Fibroblast of skin of left quadriceps (primary cell): ENCODE measurements around the gene CSTPP1.
"Not testable (repeated sequence)": the region's sequence is repeated elsewhere in the genome, so short reads cannot be mapped to it uniquely, and the experiment has no call there.

Source experiments
- DNase-seq, 2 experiments: peaks; one replicate each; pipeline ENCODE4 v3.0.0-alpha.2; 2013; ENCODE audit warnings: low read depth in 2 of 2

Gene CSTPP1

GRCh38 chr11:46953093-46953492 lies 16.5 kb downstream of the CSTPP1 start:
- DNase-seq, result no peak

GRCh38 chr11:46958777-46959176 lies 22.2 kb downstream of the CSTPP1 start:
- no peak for DNase-seq

- no peak for DNase-seq
Measured at GRCh38 chr11:46961041-46961440, 24.5 kb downstream of the CSTPP1 start.

GRCh38 chr11:46961886-46962285 lies 25.3 kb downstream of the CSTPP1 start:
- DNase-seq, result not testable (repeated sequence)

GRCh38 chr11:46963844-46964243 lies 27.3 kb downstream of the CSTPP1 start:
- DNase-seq, result no peak

GRCh38 chr11:46966773-46967172 lies 30.2 kb downstream of the CSTPP1 start:
- no peak for DNase-seq

- DNase-seq, result no peak
Measured at GRCh38 chr11:46967962-46968361, 31.4 kb downstream of the CSTPP1 start.

- DNase-seq, result no peak
Measured at GRCh38 chr11:46969379-46969778, 32.8 kb downstream of the CSTPP1 start.

- DNase-seq, result no peak
Measured at GRCh38 chr11:46970913-46971625, 34.5 kb downstream of the CSTPP1 start.

GRCh38 chr11:46972343-46972742 lies 35.8 kb downstream of the CSTPP1 start:
- DNase-seq, result no peak

GRCh38 chr11:46972821-46973220 lies 36.3 kb downstream of the CSTPP1 start:
- no peak for DNase-seq

- no peak for DNase-seq
Measured at GRCh38 chr11:46976182-46976854, 39.8 kb downstream of the CSTPP1 start.

- no peak for DNase-seq
Measured at GRCh38 chr11:46977038-46977813, 40.7 kb downstream of the CSTPP1 start.

GRCh38 chr11:46978005-46978491 lies 41.5 kb downstream of the CSTPP1 start:
- no peak for DNase-seq

GRCh38 chr11:46979358-46979757 lies 42.8 kb downstream of the CSTPP1 start:
- no peak for DNase-seq

- DNase-seq, result no peak
Measured at GRCh38 chr11:46981436-46981835, 44.9 kb downstream of the CSTPP1 start.

- DNase-seq, result no peak
Measured at GRCh38 chr11:46982797-46983452, 46.4 kb downstream of the CSTPP1 start.

GRCh38 chr11:46983598-46983997 lies 47.0 kb downstream of the CSTPP1 start:
- DNase-seq, result no peak

GRCh38 chr11:46984548-46984947 lies 48.0 kb downstream of the CSTPP1 start:
- DNase-seq, result no peak

- DNase-seq, result no peak
Measured at GRCh38 chr11:46984987-46985386, 48.4 kb downstream of the CSTPP1 start.

GRCh38 chr11:46987183-46987582 lies 50.6 kb downstream of the CSTPP1 start:
- no peak for DNase-seq
